PFSK-1 (cell line): ENCODE data around the gene BGN.

ENCODE experiments used
- FOXP2 ChIP-seq: optimal IDR thresholded peaks from 2 replicates; pipeline ENCODE3; 2011; ENCODE audit warnings: borderline replicate concordance, control low read depth, inconsistent platforms; ENCODE audit not compliant: insufficient read depth; ENCODE audit errors: extremely low read length, extremely low read depth
- SIN3A ChIP-seq: IDR thresholded peaks from 2 replicates; pipeline ENCODE4 v1.6.1; 2012; ENCODE audit warnings: mild to moderate bottlenecking, low read length, moderate library complexity, borderline replicate concordance; ENCODE audit not compliant: insufficient read depth
- TAF1 ChIP-seq: IDR thresholded peaks from 2 replicates; pipeline ENCODE4 v1.6.1; 2012; ENCODE audit warnings: low read length, control low read depth, borderline replicate concordance; ENCODE audit not compliant: insufficient read depth

- TF ChIP-seq TAF1 (no peak), FOXP2 (no peak), SIN3A (no peak)
These were observed 5.1 kb downstream of the BGN start for GRCh38 chrX:153499876-153500275.
